GM21360 (cell line): ENCODE data around the gene WARS2.
"Not testable (repeated sequence)": the region's sequence is repeated elsewhere in the genome, so short reads cannot be mapped to it uniquely, and the experiment has no call there.

ENCODE experiments used
- ATAC-seq: cut with Tn5 transposase; IDR thresholded peaks from one replicate; pipeline ENCODE4 v1.9.1; 2021; ENCODE audit warnings: mild to moderate bottlenecking, moderate library complexity; ENCODE audit not compliant: unreplicated experiment

The WARS2 gene

GRCh38 chr1:119141020-119141424 lies 569 bp upstream of the WARS2 start:
- ATAC-seq = no peak

DNA sequence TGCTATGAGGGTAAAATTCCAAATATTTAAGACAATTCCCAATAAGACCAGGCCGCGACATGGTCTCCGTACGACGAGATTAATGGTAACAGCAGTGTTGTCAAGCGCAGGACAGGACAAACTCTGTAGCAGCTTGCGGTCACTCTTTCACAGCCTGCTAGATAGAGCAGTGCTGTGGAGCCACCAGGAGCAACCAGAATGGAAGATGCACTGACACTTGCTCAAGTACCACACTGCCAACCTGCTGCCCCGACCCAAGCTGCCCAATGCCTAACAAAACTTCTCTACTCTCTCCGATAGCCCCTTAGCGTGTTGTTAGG lies 636 bp downstream of the WARS2 start:
- ATAC-seq = peak; percentile 33

- no peak for ATAC-seq
Measured at GRCh38 chr1:119139403-119139802, 1.1 kb downstream of the WARS2 start.

GRCh38 chr1:119136401-119136800 lies 4.1 kb downstream of the WARS2 start:
- no peak for ATAC-seq

- ATAC-seq = no peak
Measured at GRCh38 chr1:119133987-119134386, 6.5 kb downstream of the WARS2 start.

DNA sequence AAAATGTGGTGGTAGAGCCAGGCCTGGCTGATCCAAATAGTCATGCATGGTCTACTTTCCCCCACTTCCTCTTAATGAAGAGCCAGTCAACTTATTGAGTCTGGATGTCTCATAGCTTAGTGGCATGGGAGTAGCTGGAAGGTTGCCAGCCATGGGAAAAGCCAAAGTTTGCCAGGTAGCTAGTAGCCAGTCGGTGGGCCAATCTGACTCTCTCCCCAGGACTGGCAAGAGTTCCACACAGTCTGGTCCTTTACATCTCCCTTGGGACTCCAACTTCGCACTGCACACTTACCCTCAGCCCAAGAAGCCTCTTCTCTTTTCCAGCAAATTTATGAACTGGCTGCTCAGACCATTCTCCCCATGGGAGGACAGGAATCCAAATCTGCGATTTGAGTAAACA lies 8.3 kb downstream of the WARS2 start:
- no peak for ATAC-seq

GRCh38 chr1:119125874-119126273 lies 14.6 kb downstream of the WARS2 start:
- ATAC-seq = no peak

DNA sequence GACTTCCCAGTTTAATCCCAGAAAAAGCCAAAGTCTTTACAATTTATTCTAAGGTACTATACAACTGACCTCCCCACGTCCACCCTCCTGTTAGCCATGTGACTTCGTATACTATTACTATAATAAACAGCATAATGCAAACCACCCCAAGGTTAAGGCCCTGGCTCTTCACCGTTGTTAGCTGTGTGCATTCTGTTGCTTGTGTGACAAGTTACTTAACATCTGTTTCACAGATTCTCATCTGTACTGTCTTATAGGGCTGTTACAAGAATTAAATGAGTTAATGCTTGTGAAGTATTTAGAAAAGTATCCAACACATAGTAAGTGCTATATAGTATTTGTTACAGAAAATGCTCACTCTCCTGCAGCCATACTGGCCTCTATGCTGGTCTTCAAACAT lies 15.7 kb downstream of the WARS2 start:
- ATAC-seq = no peak

DNA sequence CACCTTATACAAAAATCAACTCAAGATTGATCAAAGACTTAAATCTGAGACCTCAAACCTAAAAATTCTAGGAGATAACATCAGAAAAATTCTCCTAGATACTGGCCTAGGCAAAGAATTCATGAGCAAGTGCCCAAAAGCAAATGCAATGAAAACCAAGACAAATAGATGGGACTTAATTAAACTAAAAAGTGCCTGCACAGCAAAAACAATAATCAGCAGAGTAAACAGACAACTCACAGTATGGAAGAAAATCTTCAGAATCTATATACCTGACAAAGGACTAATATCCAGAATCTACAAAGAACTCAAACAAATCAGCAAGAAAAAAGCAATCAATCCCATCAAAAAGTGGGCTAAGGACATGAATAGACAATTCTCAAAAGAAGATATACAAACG lies 18.6 kb downstream of the WARS2 start:
- not testable (repeated sequence) for ATAC-seq

- no peak for ATAC-seq
Measured at GRCh38 chr1:119116725-119117124, 23.7 kb downstream of the WARS2 start.

DNA sequence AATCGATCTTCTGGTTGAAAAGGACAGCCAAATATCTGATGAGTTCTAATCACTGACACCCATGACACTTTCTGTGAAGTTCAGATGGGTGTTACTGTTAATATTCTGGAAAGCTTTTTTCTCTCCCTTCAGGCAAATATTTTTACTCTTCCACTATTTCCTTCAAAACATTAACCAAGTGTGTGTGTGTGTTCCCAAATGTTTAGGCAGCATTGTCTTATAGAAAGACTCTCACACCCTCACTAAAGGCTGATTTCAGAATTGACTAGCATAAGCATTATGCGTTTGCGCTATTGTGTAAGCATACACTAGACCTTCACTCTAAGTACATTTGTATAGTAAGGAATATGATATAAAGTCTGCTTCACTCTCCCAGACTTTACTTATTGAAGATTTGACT lies 24.7 kb downstream of the WARS2 start:
- no peak for ATAC-seq

DNA sequence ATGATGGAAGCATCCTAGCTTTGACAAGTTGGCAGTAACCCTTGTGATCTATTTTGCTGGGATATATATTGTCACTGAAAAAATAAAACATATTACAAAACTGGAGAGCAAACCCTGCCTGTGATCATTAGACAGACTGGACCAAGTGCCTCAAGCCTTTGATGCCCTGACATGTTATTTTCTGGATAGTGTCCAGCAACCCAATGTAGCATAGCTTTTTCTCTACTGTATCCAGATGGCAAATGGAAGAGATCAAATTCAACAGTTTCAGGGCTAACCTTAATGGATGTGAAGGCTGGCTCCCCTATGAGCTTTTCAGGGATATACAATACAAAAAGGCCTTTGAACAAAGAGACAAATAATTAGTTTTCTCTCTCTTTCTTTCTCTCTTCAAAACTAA lies 25.1 kb downstream of the WARS2 start:
- ATAC-seq = no peak

DNA sequence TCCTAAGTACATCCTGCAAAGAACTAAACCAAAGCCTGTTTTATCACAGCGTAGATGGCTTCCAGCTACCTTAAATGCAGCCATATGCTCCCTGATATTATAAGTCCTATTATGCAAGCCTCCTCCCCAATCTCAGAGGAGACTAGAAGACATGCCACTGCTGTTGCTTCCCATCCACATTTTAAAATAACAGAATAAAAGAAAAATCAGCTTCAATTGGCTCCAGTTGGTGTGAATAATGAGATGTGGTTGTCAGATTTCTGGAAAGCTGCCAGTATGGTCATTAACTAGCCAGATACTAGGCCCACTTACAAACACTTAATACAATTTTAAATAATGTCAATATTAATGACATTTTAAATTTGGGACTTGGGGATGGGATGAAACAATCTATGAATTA lies 25.7 kb downstream of the WARS2 start:
- ATAC-seq = no peak

GRCh38 chr1:119112791-119113190 lies 27.7 kb downstream of the WARS2 start:
- ATAC-seq = no peak

DNA sequence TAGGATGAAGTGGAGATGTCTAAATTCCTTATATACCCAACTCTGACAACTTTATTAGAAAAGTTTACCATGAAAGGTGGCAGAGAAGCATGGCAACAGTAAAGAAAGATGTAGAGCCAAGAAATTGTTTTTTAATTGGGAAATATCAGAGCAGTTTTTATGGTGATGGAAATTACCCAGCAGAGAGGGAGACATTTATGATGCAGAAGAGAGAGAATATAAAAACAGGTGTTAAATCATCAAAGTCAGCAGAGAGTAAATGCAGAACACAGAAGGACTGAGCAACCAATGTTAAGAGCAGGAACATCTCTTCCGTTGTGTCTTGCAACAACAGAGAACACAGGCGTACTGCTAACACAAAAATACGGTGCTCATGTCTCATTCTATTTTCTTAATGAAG lies 28.2 kb downstream of the WARS2 start:
- ATAC-seq = no peak

- no peak for ATAC-seq
Measured at GRCh38 chr1:119108988-119109387, 31.5 kb downstream of the WARS2 start.

GRCh38 chr1:119103764-119104163 lies 36.7 kb downstream of the WARS2 start:
- ATAC-seq = no peak

GRCh38 chr1:119102051-119102450 lies 38.4 kb downstream of the WARS2 start:
- ATAC-seq = no peak

- no peak for ATAC-seq
Measured at GRCh38 chr1:119101563-119101962, 38.9 kb downstream of the WARS2 start.

DNA sequence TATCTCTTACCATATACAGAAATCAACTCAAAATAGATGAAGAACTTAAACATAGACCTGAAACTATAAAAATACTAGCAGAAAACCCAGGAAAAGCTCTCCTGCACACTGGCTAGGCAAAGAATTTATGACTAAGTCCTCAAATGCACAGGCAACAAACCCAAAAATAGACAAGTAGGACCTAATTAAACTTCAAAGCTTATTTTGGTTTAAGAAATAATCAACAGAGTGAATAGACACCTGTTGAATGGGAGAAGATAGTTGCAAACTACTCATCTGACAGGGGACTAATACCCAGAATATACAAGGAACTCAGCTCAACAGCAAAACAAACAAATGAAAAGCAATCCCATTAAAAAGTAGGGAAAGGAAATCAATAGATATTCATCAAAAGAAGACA lies 40.7 kb downstream of the WARS2 start:
- no peak for ATAC-seq

DNA sequence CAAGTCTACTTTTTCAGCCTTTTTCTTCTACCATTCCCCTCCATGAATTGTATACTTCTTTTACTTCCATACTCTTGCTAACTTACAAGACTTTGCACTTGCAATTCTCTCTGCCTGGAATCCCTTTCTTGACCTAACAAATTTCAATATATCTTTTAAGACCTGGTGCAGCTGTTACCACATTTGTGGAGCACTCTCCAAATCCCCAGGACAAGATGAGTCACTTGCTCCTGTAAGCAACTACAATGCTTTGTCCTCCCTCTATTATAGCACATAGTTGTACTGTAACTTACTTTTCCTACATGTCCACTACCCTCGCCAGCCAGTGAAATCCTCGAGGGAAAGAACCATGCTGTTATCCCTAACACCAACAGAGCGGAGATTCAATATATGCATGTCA lies 43.1 kb downstream of the WARS2 start:
- no peak for ATAC-seq

GRCh38 chr1:119093721-119094120 lies 46.7 kb downstream of the WARS2 start:
- ATAC-seq = no peak

DNA sequence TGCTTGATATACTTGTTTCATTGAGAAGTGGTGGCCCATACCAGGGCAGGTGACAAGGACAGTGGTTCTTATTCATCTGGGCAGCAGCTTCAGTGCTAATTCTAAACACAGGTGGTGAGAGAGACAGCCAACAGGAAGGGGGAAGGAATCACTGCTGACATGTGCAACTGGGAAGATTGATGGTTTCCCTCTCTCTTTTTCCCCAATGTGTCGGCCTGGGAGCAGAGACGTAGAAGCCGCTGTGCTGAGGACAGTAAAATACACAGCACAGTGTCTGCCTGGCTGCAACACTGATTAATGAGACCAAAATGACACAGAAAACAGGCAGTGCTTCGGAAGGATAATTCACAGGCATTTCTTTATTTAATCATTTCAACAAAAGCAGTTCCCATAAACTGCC lies 48.8 kb downstream of the WARS2 start:
- ATAC-seq = no peak

GRCh38 chr1:119090250-119090649 lies 50.2 kb downstream of the WARS2 start:
- ATAC-seq = no peak
